Naive thymus-derived CD8-positive, alpha-beta T cell (primary cell): ENCODE measurements around the gene RDH16. TPM values are rescaled to one million over a fixed set of nuclear protein-coding genes. Genes with fewer than 3 reads are reported as not detected.
A peak's percentile ranks its signal among the peaks of the same experiment; 100 is the strongest.
"Not testable (repeated sequence)": the region's sequence is repeated elsewhere in the genome, so short reads cannot be mapped to it uniquely, and the experiment has no call there.

ENCODE experiments used
- ATAC-seq, 2 donors: fragments of 150-1000 bp; cut with Tn5 transposase in 1 of 2; sonication (Bioruptor Pico), chemical (Tn5 transposase) in 1 of 2; 1 replicate in 1 of 2; 2 replicates in 1 of 2; pipeline ENCODE4 v1.10.0; 2021; ENCODE audit warnings: mild to moderate bottlenecking in 2 of 2, moderate library complexity in 2 of 2
- POLR2A ChIA-PET: fragments of 350-600 bp; sonication (Branson Sonifier 250); formaldehyde crosslinking; loops from one replicate; lab custom pipeline; 2021; ENCODE audit warnings: antibody characterized with exemption; lab: Charles Lee
- DNase-seq, 10 donors: peaks; one replicate each; pipeline versions ENCODE4 v3.0.0 to v3.0.0-alpha.2; 2020 to 2022
- H3K27ac Mint-ChIP-seq, 10 donors: one replicate each; pipeline ENCODE4 v1.8.0; 2020 to 2022; ENCODE audit warnings: mild to moderate bottlenecking in 10 of 10, mixed read lengths in 10 of 10, moderate library complexity in 4 of 10, inconsistent platforms in 1 of 10
- H3K27me3 Mint-ChIP-seq, 5 donors: one replicate each; pipeline ENCODE4 v1.8.0; 2021 to 2022; ENCODE audit warnings: mixed read lengths in 5 of 5
- H3K36me3 Mint-ChIP-seq, 3 donors: one replicate each; pipeline ENCODE4 v1.8.0; 2020 to 2022; ENCODE audit warnings: mixed read lengths in 3 of 3, mild to moderate bottlenecking in 2 of 3, inconsistent platforms in 1 of 3
- H3K4me1 Mint-ChIP-seq, 4 donors: one replicate each; pipeline ENCODE4 v1.8.0; 2021 to 2022; ENCODE audit warnings: mixed read lengths in 4 of 4
- H3K4me3 Mint-ChIP-seq, 10 donors: one replicate each; pipeline ENCODE4 v1.8.0; 2020 to 2022; ENCODE audit warnings: mild to moderate bottlenecking in 10 of 10, mixed read lengths in 10 of 10, moderate library complexity in 6 of 10, inconsistent platforms in 1 of 10
- H3K9me3 Mint-ChIP-seq, 9 donors: one replicate each; pipeline ENCODE4 v1.8.0; 2020 to 2022; ENCODE audit warnings: mixed read lengths in 9 of 9, mild to moderate bottlenecking in 3 of 9, inconsistent platforms in 1 of 9, moderate library complexity in 1 of 9
- polyA plus RNA-seq, 3 donors: library from polyadenylated mRNA; unstranded; fragments of 300-500 nt; fragmentation: Illumina TruSeq; gene quantifications; one replicate each; pipeline ENCODE4 v1.2.3, GENCODE V29; 2021
- total RNA-seq, 8 experiments: library from RNA in 2 of 8; stranded (reverse) in 2 of 8; gene quantifications; one replicate each; pipeline ENCODE4 v1.2.3 and lab custom pipeline; 2021 to 2026

RDH16 gene
- total and polyA plus RNA-seq, 5 experiments from 2014 or later = 0.08 to 1.7 (median 1.6) TPM; not detected in 2

DNA sequence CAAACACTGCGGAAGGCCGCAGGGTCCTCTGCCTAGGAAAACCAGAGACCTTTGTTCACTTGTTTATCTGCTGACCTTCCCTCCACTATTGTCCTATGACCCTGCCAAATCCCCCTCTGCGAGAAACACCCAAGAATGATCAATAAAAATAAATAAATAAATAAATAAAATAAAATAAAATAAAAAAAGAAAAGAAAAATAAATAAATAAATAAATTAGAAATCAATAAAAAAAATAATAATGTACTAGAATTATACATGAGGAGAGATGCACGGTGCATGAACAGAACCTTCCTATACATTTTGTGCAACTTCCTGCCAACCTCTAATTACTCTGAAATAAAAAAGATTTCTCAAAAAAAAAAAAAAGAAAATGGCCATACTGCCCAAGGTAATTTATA lies 7.7 kb upstream of the RDH16 start:
- ATAC-seq, POLR2A ChIA-PET, DNase-seq, H3K27me3 Mint-ChIP-seq, H3K4me1 Mint-ChIP-seq, H3K27ac Mint-ChIP-seq, H3K4me3 Mint-ChIP-seq: not testable (repeated sequence)
- H3K36me3 Mint-ChIP-seq = peaks cover 0 to 18% (median 0%) of the 10 kb centered on the region in 3 donors
- H3K9me3 Mint-ChIP-seq = peaks cover 0 to 16% (median 0%) of the 10 kb centered on the region in 9 donors

DNA sequence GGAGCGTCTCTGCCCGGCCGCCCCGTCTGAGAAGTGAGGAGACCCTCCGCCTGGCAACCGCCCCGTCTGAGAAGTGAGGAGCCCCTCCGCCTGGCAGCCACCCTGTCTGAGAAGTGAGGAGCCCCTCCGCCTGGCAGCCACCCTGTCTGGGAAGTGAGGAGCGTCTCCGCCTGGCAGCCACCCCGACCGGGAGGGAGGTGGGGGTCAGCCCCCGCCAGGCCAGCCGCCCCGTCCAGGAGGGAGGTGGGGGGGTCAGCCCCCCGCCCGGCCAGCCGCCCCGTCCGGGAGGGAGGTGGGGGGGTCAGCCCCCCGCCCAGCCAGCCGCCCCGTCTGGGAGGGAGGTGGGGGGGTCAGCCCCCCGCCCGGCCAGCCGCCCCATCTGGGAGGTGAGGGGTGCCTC lies 6.1 kb upstream of the RDH16 start:
- POLR2A ChIA-PET, ATAC-seq, H3K4me1 Mint-ChIP-seq, H3K4me3 Mint-ChIP-seq, H3K27ac Mint-ChIP-seq, DNase-seq: not testable (repeated sequence)
- peaks cover 0 to 25% (median 0%) of the 10 kb centered on the region in 9 donors for H3K9me3 Mint-ChIP-seq
- H3K36me3 Mint-ChIP-seq = peaks cover 2 to 21% (median 4%) of the 10 kb centered on the region in 3 donors
- peaks cover 0 to 10% (median 0%) of the 10 kb centered on the region in 5 donors for H3K27me3 Mint-ChIP-seq

DNA sequence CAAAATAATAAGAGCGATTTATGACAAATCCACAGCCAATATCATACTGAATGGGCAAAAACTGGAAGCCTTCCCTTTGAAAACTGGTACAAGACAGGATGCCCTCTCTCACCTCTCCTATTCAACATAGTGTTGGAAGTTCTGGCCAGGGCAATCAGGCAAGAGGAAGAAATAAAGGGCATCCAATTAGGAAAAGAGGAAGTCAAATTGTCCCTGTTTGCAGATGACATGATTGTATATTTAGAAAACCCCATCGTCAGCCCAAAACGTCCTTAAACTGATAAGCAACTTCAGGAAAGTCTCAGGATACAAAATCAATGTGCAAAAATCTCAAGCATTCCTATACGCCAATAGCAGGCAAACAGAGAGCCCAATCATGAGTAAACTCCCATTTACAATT lies 4.8 kb upstream of the RDH16 start:
- POLR2A ChIA-PET, H3K4me3 Mint-ChIP-seq, DNase-seq, ATAC-seq, H3K27ac Mint-ChIP-seq, H3K4me1 Mint-ChIP-seq: not testable (repeated sequence)
- Mint-ChIP-seq H3K36me3 (peaks cover 2 to 33% (median 10%) of the 10 kb centered on the region in 3 donors), H3K27me3 (peaks cover 0 to 10% (median 0%) of the 10 kb centered on the region in 5 donors), H3K9me3 (peaks cover 0 to 33% (median 4%) of the 10 kb centered on the region in 9 donors)

DNA sequence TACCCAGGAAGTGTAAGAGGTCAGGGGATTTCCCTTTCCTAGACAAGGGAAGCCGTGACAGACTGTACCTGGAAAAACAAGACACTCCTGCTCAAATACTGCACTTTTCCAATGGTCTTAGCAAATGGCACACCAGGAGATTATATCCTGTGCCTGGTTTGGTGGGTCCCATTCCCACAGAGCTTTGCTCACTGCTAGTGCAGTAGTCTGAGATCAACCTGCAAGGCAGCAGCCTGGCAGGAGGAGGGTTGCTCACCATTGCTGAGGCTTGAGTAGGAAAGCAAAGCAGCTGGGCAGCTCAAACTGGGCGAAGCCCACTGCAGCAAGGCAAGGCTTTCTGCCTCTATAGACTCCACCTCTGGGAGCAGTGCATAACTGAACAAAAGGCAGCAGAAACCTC lies 1.0 kb upstream of the RDH16 start:
- POLR2A ChIA-PET = no interaction called here
- Mint-ChIP-seq H3K36me3 (peaks cover 2 to 38% (median 10%) of the 10 kb centered on the region in 3 donors), H3K27me3 (peaks cover 0 to 10% (median 0%) of the 10 kb centered on the region in 5 donors), H3K4me1 (no peaks in the 10 kb centered on the region), H3K9me3 (peaks cover 0 to 33% (median 4%) of the 10 kb centered on the region in 9 donors), H3K4me3 (no peak overlapping the region), H3K27ac (no peak overlapping the region)
- no peak for ATAC-seq
- no peak for DNase-seq

DNA sequence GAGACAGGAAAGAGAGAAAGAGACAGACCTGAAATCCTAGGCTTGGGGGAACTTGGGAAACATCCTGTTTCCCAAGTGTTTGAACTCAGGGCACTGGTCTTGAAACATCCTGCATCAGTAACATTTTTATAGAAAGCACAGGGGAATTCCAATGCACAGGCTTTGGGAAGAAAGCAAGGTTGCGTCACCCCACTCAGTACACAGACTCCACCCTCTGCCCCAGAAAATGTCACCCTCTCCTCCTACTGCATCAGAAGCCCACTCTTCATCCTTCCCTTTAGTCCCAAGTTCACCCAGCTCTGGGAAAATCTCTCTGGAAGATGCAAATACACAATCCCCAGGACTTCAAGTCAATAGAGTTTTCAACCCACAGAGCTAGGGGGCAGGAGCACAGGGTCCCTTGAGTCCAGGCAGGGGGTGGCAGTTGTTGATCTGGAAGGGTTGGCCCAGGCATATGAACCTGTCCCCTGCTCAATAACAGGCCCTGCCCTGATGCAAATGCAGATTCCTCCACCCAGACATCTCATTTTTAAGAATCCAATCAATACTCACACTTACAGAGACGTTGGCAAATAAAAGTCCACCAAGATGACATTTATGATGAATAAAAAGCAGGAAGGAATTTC lies 1.7 kb downstream of the RDH16 start:
- H3K27ac Mint-ChIP-seq = no peak overlapping the region
- no peak overlapping the region for H3K4me3 Mint-ChIP-seq
- no peak for DNase-seq
- H3K9me3 Mint-ChIP-seq = peaks cover 0 to 25% (median 3%) of the 10 kb centered on the region in 9 donors
- H3K36me3 Mint-ChIP-seq = peaks cover 10 to 41% (median 12%) of the 10 kb centered on the region in 3 donors
- POLR2A ChIA-PET = no interaction called here
- peaks cover 0 to 3% (median 0%) of the 10 kb centered on the region in 5 donors for H3K27me3 Mint-ChIP-seq
- ATAC-seq = no peak
- no peaks in the 10 kb centered on the region for H3K4me1 Mint-ChIP-seq

DNA sequence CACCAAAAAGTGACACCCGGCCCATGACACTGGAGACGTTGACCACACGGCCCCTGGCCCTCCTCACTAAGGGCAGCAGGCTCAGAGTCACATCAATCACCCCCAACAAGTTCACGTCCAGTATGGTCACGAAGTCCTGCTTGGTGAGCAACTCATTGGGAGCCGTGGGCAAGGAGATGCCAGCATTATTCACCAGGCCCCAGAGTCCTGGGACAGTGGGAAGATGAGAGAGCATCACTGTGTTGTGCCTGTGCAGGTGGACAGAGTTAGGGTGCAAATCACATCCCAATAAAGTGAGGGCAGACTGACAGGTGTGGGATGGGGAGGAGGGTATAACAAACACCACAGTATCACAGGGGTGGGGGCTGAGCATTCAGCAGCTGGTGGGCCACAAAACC lies 2.5 kb downstream of the RDH16 start:
- Mint-ChIP-seq H3K9me3 (peaks cover 0 to 20% (median 3%) of the 10 kb centered on the region in 9 donors), H3K27me3 (peaks cover 0 to 3% (median 0%) of the 10 kb centered on the region in 5 donors), H3K4me3 (peak overlapping the region in 1 of 10 donors; percentile 45), H3K27ac (peak overlapping the region in 1 of 10 donors; percentile 54), H3K4me1 (no peaks in the 10 kb centered on the region), H3K36me3 (peaks cover 10 to 47% (median 12%) of the 10 kb centered on the region in 3 donors)
- DNase-seq (no peak), ATAC-seq (no peak)
- POLR2A ChIA-PET = no interaction called here

DNA sequence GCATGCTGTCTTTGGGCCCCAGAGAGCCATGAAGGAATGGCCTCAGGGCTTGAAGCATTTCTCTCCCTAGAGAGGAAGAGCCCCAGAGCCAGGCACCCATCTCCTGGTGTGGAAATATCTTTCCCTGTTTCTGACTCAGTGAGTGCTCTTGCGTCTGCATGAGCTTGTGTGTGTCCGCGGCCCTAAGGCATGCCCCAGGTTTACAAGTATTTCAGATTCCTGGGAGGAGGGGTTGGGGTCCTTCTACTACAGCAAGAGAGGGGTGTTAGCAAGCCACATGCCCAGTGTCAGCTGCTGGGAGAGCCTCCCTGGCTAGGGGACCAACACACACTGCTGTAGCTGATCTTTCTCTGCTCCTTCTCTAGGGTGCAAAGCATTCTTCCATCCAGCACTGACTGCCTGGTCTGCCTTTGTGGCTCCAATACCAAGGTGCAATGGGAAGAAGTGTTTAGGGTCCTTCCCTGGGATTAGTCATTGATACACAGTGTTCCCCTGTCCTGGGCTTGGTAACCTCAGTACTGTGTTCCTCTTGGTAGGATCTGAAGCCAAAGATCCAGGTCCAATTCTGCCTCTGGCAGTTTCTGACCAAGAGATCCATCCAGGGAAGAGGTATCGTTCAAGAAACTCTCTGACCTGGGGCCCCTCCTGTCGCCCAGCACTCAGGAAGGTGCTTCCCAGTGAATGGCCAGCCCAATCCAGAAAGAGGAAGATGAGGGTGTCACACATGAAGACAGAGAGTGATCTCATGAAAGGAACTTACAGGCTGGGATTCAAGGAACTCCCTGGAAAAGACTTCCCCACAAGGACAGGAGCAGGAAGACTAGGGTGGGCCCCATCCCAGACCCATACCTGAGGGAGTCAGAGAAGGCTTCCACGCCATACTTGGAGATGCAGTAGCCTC lies 3.1 kb downstream of the RDH16 start:
- Mint-ChIP-seq H3K36me3 (peaks cover 7 to 45% (median 11%) of the 10 kb centered on the region in 3 donors), H3K27me3 (no peaks in the 10 kb centered on the region), H3K4me3 (no peak overlapping the region), H3K27ac (no peak overlapping the region), H3K9me3 (peaks cover 0 to 14% (median 0%) of the 10 kb centered on the region in 9 donors), H3K4me1 (no peaks in the 10 kb centered on the region)
- POLR2A ChIA-PET = interaction anchor here (0.6 kb wide), 1 partner anchor 104 kb away, joined by 3 read pairs; no protein-coding TSS in a partner anchor
- ATAC-seq (no peak), DNase-seq (no peak)

DNA sequence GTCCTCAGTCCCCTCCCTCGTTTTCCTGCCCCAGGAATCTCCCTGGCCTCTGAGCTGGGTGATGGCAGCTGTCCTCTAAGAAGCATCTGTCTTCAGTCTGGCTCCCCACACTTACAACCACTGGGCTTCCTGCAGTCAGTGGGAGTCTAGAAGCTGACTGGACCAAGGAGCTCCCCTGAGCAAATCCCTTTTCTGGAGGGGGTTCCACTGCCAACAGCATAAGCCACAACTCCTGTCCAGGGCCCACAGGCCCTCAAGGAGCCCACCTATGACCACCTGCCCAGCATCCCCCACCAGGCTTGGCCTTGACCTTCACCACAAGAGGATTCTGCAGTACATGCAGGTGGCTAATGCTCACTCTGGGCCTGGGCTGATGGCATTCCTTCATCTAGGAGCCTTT lies 4.1 kb downstream of the RDH16 start:
- peaks cover 6 to 43% (median 10%) of the 10 kb centered on the region in 3 donors for H3K36me3 Mint-ChIP-seq
- no peaks in the 10 kb centered on the region for H3K27me3 Mint-ChIP-seq
- H3K4me3 Mint-ChIP-seq = no peak overlapping the region
- DNase-seq (no peak), ATAC-seq (no peak)
- H3K27ac Mint-ChIP-seq = peak overlapping the region in 1 of 10 donors; percentile 39
- POLR2A ChIA-PET = no interaction called here
- peaks cover 0 to 6% (median 0%) of the 10 kb centered on the region in 9 donors for H3K9me3 Mint-ChIP-seq
- H3K4me1 Mint-ChIP-seq = no peaks in the 10 kb centered on the region

DNA sequence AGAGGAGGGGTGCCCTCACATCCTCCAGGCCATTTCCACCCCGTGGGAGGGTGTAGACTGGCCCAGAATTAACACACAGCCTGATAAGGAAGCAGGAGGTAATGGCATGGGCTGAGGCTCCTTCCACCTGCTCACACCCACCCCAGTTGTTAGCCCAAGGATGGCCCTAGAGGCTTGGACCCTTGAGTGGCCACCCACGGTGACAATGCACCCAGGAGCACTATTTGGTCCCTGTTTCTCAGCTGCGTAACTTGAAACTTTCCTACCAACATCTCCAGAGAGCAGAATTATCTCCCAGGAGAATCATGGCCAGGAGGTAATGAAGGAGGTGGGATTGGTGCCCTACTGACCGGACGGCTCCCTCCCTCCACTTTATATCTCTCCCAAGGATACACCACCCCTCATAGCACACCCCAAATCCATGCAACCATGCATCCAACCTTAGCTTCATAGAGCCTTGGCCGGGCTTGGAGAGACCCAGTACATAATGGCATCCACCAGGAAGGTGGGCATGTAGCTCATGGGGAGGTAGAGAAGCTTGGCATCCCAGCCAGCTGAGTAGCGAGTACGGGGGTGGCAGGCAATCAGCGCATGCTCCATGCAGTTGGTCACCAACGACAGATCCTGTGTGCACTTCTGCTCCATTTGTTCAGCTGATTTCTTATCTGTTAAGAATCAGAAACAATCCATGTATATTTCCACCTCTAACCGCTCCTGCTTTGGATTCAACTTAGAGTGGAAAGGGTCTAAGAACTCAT lies 5.6 kb downstream of the RDH16 start:
- Mint-ChIP-seq H3K9me3 (peaks cover 0 to 10% (median 6%) of the 10 kb centered on the region in 9 donors), H3K27me3 (peaks cover 0 to 8% (median 0%) of the 10 kb centered on the region in 5 donors), H3K36me3 (peaks cover 8 to 39% (median 10%) of the 10 kb centered on the region in 3 donors), H3K4me3 (no peak overlapping the region), H3K4me1 (no peaks in the 10 kb centered on the region), H3K27ac (no peak overlapping the region)
- DNase-seq = no peak
- no peak for ATAC-seq
- POLR2A ChIA-PET = no interaction called here

DNA sequence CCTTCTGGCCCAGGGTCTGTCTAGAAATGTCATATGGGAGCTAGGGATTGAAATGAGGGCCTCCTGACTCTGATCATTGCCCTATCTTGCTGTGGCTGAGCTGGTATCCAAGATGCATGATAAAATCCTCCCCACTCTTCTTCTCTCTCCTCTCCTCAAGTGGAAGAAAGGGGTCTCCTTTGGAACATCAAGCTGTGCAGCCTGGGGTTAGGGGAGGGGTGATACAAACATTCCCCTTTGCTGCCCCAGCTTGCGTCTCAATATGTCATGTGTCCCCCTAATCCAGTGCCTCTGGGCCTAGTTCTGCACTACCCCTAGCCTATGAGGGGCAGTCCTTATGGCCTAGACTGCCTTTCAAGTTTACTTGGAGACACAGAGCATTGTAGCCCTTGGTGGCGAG lies 8.5 kb downstream of the RDH16 start:
- Mint-ChIP-seq H3K9me3 (peaks cover 0 to 34% (median 11%) of the 10 kb centered on the region in 9 donors), H3K36me3 (peaks cover 10 to 38% (median 14%) of the 10 kb centered on the region in 3 donors), H3K4me1 (no peaks in the 10 kb centered on the region), H3K4me3 (no peak overlapping the region), H3K27ac (no peak overlapping the region), H3K27me3 (peaks cover 0 to 8% (median 0%) of the 10 kb centered on the region in 5 donors)
- no peak for ATAC-seq
- no peak for DNase-seq
- POLR2A ChIA-PET = no interaction called here

DNA sequence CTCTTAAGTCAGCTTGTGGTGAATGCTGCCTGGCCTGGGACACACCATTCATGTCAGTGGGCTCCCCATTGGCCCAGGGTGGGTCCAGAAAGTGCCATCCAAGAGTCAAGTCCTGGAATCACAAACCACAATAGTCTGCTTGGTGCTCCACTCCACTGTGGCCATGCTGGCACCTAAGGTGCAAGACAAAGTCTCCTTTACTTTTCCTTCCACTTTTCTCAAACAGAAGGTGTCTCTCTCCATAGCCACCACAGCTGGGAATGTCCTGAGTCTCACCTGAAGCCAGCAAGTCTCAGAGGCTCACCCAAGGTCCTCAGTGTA lies 9.0 kb downstream of the RDH16 start:
- POLR2A ChIA-PET = no interaction called here
- H3K4me1 Mint-ChIP-seq = no peaks in the 10 kb centered on the region
- ATAC-seq = no peak
- H3K4me3 Mint-ChIP-seq = no peak overlapping the region
- H3K27ac Mint-ChIP-seq = no peak overlapping the region
- peaks cover 0 to 8% (median 1%) of the 10 kb centered on the region in 5 donors for H3K27me3 Mint-ChIP-seq
- H3K9me3 Mint-ChIP-seq = peaks cover 0 to 39% (median 14%) of the 10 kb centered on the region in 9 donors
- DNase-seq = no peak
- peaks cover 10 to 34% (median 17%) of the 10 kb centered on the region in 3 donors for H3K36me3 Mint-ChIP-seq

DNA sequence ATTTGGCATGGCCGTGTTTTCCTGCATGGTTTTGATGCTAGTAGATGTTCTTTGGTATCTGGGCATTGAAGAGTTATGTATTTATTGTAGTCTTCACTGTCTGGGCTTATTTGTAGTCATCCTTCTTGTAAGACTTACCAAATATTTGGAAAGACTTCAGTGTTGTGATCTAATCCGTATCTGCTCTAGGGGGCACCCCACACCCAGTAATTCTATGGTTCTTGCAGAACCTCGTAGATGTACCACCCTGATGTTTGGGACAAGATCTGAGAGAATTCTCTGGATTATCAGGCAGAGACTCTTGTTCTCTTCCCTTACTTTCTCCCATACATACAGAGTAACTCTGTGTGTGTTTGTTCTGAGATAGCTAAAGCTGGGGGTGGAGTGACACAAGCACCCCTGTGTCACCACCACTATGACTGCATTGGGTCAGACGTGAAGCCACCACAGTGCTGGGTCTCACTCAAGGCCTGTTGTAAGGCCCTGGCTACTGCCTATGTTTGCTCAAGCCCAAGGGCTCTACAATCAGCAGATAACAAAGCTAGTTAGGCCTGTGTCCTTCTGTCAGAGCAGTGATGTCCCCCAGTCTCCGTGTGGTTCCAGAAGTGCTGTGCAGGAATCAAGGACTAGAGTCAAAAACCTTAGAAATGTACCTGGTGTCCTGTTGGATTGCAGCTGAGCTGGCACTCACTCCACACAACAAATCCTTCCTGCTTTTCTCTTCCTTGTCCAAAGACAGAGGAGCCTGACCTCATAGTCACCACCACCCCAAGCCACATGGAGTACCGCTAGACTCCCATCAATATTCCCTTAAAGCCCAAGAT lies 9.6 kb downstream of the RDH16 start:
- H3K36me3 Mint-ChIP-seq = peaks cover 8 to 34% (median 17%) of the 10 kb centered on the region in 3 donors
- no peaks in the 10 kb centered on the region for H3K4me1 Mint-ChIP-seq
- DNase-seq = no peak
- no peak overlapping the region for H3K4me3 Mint-ChIP-seq
- H3K27me3 Mint-ChIP-seq = peaks cover 0 to 8% (median 1%) of the 10 kb centered on the region in 5 donors
- no peak overlapping the region for H3K27ac Mint-ChIP-seq
- peaks cover 0 to 41% (median 14%) of the 10 kb centered on the region in 9 donors for H3K9me3 Mint-ChIP-seq
- POLR2A ChIA-PET = no interaction called here
- ATAC-seq = no peak
